Measurements from ENCODE around the gene F5. TPM values are rescaled to one million over a fixed set of nuclear protein-coding genes. Genes with fewer than 3 reads are reported as not detected.

F5 gene
- total RNA-seq, 6 experiments from 2014 or later = 110 to 279 (median 175) TPM

GRCh38 chr1:169577981-169578738 lies 8.1 kb downstream of the F5 start:
- no peak overlapping the region for H3K4me3 ChIP-seq
- peak overlapping the region in 1 of 3 donors; percentile 45 for H3K27ac ChIP-seq
- H3K9me3 ChIP-seq = no peaks in the 10 kb centered on the region
- TF ChIP-seq POLR2A (IDR thresholded peaks at IDR 0.05) (no peak), CTCF (IDR thresholded peaks at IDR 0.05) (no peak)
- ATAC-seq (no peak), DNase-seq (no peak)
- peaks cover 0 to 80% (median 16%) of the 10 kb centered on the region in 4 donors for H3K4me1 ChIP-seq
- H3K36me3 ChIP-seq = peaks cover 0 to 6% (median 2%) of the 10 kb centered on the region in 4 donors
- intact Hi-C loops (cut with DNase I) = no loop called here
- WGBS (ENCODE audit: insufficient coverage, low coverage, low lambda C conversion rate, missing lambda C conversion rate) = 50% methylated on average over 5 of the region's 5 CpGs
- H3K27me3 ChIP-seq = no peaks in the 10 kb centered on the region

- Histone ChIP-seq H3K36me3 (peaks cover 0 to 6% (median under 1%) of the 10 kb centered on the region in 4 donors), H3K4me3 (no peak overlapping the region), H3K4me1 (peaks cover 0 to 80% (median 22%) of the 10 kb centered on the region in 4 donors), H3K9me3 (no peaks in the 10 kb centered on the region), H3K27me3 (no peaks in the 10 kb centered on the region), H3K27ac (peak overlapping the region in 2 of 3 donors; percentile 55 to 79)
- no peak for TF ChIP-seq CTCF (IDR thresholded peaks at IDR 0.05)
- no peak for TF ChIP-seq POLR2A (IDR thresholded peaks at IDR 0.05)
- peak in 2 of 4 donors; percentile 18 to 22 for ATAC-seq
- DNase-seq = no peak
- intact Hi-C loops (cut with DNase I) = no loop called here
- WGBS (ENCODE audit: insufficient coverage, low coverage, low lambda C conversion rate, missing lambda C conversion rate) = 71% methylated on average over 1 of the region's 1 CpG
These were observed 9.3 kb downstream of the F5 start for GRCh38 chr1:169576935-169577331.

GRCh38 chr1:169576241-169576934 lies 9.9 kb downstream of the F5 start:
- Histone ChIP-seq H3K36me3 (peaks cover 0 to 6% (median 0%) of the 10 kb centered on the region in 4 donors), H3K4me1 (peaks cover 0 to 80% (median 24%) of the 10 kb centered on the region in 4 donors), H3K27ac (peak overlapping the region in 2 of 3 donors; percentile 55 to 79), H3K4me3 (no peak overlapping the region), H3K9me3 (no peaks in the 10 kb centered on the region), H3K27me3 (no peaks in the 10 kb centered on the region)
- WGBS (ENCODE audit: insufficient coverage, low coverage, low lambda C conversion rate, missing lambda C conversion rate) = 30% methylated on average over 5 of the region's 5 CpGs
- ATAC-seq = peak; percentile 66 to 85 (median 82)
- TF ChIP-seq CTCF (IDR thresholded peaks at IDR 0.05) = no peak
- intact Hi-C loops (cut with DNase I) = no loop called here
- DNase-seq = peak in 2 of 3 donors; percentile 59 to 61

GRCh38 chr1:169574336-169574735 lies 11.9 kb downstream of the F5 start:
- H3K4me1 ChIP-seq = peaks cover 0 to 87% (median 31%) of the 10 kb centered on the region in 4 donors
- no peaks in the 10 kb centered on the region for H3K36me3 ChIP-seq
- no peaks in the 10 kb centered on the region for H3K9me3 ChIP-seq
- WGBS (ENCODE audit: insufficient coverage, low coverage, low lambda C conversion rate, missing lambda C conversion rate) = 33% methylated on average over 4 of the region's 4 CpGs
- intact Hi-C loops (cut with DNase I) = no loop called here
- peak overlapping the region in 1 of 3 donors; percentile 79 for H3K27ac ChIP-seq
- ATAC-seq (no peak), DNase-seq (no peak)
- TF ChIP-seq POLR2A (IDR thresholded peaks at IDR 0.05) = no peak
- no peak for TF ChIP-seq CTCF (IDR thresholded peaks at IDR 0.05)
- H3K4me3 ChIP-seq = no peak overlapping the region
- H3K27me3 ChIP-seq = no peaks in the 10 kb centered on the region
